ENCODE measurements around the gene NSMCE1. TPM values are rescaled to one million over a fixed set of nuclear protein-coding genes. Genes with fewer than 3 reads are reported as not detected.
A peak's percentile ranks its signal among the peaks of the same experiment; 100 is the strongest.

The NSMCE1 gene
- total and polyA plus RNA-seq, 2 donors (not counting 1 experiment from before 2014, with no cell fraction given) = 48.8 to 142 TPM

- H2AFZ ChIP-seq (ENCODE audit: low read length) = no peak overlapping the region
- no peak overlapping the region for H3K9ac ChIP-seq (ENCODE audit: insufficient read depth, low read length)
These were observed 34.0 kb downstream of the NSMCE1 start for GRCh38 chr16:27234603-27235002.

DNA sequence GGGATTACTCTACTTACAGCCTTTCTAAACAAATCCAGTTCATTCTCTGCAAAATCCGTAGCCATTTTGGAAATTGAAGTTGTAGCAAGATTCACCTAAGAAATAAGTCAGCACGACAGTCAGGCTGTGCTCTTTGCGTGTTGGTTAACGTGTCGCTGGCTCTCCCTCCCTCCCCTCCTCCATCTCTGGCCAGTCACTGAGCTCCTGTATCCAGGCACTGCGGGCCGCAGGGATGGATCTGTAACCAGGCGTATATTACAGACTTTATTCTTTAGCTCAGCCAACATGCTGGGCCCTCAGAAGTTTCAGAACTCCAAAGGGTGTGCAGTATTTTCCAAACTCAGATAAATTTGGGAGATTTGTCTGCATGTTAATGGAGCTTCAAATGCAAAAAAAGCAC lies 34.4 kb downstream of the NSMCE1 start:
- Histone ChIP-seq H3K36me3 (ENCODE audit: control insufficient read depth, insufficient read depth, low read length) (peaks cover 15% of the 10 kb centered on the region), H3K27ac (ENCODE audit: insufficient read depth, low read length) (no peak overlapping the region), H3K4me3 (replicated peaks in 1 of 4; ENCODE audit: control extremely low read depth in 1 of 4, insufficient read depth in 1 of 4, low read depth in 3 of 4, low read length in 4 of 4) (no peak overlapping the region), H3K9me3 (ENCODE audit: control insufficient read depth, insufficient read depth, low read depth, low read length) (no peaks in the 10 kb centered on the region), H3K27me3 (ENCODE audit: control insufficient read depth, insufficient read depth, low read length) (no peaks in the 10 kb centered on the region), H3K4me1 (ENCODE audit: control insufficient read depth, extremely low read depth, insufficient read depth, low read length) (peaks cover 21% of the 10 kb centered on the region), H4K20me1 (ENCODE audit: control insufficient read depth, extremely low read depth, insufficient read depth, low read length) (no peaks in the 10 kb centered on the region), H2AFZ (ENCODE audit: low read length) (no peak overlapping the region), H3K79me2 (ENCODE audit: control insufficient read depth, insufficient read depth, low read length) (no peaks in the 10 kb centered on the region), H3K9ac (ENCODE audit: insufficient read depth, low read length) (no peak overlapping the region), H3K4me2 (ENCODE audit: extremely low read depth, insufficient read depth, low read length) (no peak overlapping the region)
- no peak for DNase-seq (ENCODE audit: low read depth in 2 of 2)
- TF ChIP-seq CTCF (conservative IDR thresholded peaks at IDR 0.05 in 1 of 2, IDR thresholded peaks at IDR 0.05 in 1 of 2; ENCODE audit: low read depth in 1 of 2, low read length in 2 of 2) = no peak
- TF ChIP-seq EZH2 (IDR thresholded peaks at IDR 0.05; ENCODE audit: low read length, missing control alignments) = no peak

More at GRCh38 chr16:27234603-27235002, 34.0 kb downstream of the NSMCE1 start:
- H3K79me2 ChIP-seq (ENCODE audit: control insufficient read depth, insufficient read depth, low read length) = no peaks in the 10 kb centered on the region
- no peak overlapping the region for H3K4me3 ChIP-seq (replicated peaks in 1 of 4; ENCODE audit: control extremely low read depth in 1 of 4, insufficient read depth in 1 of 4, low read depth in 3 of 4, low read length in 4 of 4)
- no peak overlapping the region for H3K4me2 ChIP-seq (ENCODE audit: extremely low read depth, insufficient read depth, low read length)
- TF ChIP-seq EZH2 (IDR thresholded peaks at IDR 0.05; ENCODE audit: low read length, missing control alignments) = no peak
- H3K9me3 ChIP-seq (ENCODE audit: control insufficient read depth, insufficient read depth, low read depth, low read length) = no peaks in the 10 kb centered on the region
- no peaks in the 10 kb centered on the region for H4K20me1 ChIP-seq (ENCODE audit: control insufficient read depth, extremely low read depth, insufficient read depth, low read length)
- peaks cover 21% of the 10 kb centered on the region for H3K4me1 ChIP-seq (ENCODE audit: control insufficient read depth, extremely low read depth, insufficient read depth, low read length)
- peak overlapping the region; percentile 22 for H3K27ac ChIP-seq (ENCODE audit: insufficient read depth, low read length)
- no peaks in the 10 kb centered on the region for H3K27me3 ChIP-seq (ENCODE audit: control insufficient read depth, insufficient read depth, low read length)
- peaks cover 15% of the 10 kb centered on the region for H3K36me3 ChIP-seq (ENCODE audit: control insufficient read depth, insufficient read depth, low read length)
- no peak for DNase-seq (ENCODE audit: low read depth in 2 of 2)

DNA sequence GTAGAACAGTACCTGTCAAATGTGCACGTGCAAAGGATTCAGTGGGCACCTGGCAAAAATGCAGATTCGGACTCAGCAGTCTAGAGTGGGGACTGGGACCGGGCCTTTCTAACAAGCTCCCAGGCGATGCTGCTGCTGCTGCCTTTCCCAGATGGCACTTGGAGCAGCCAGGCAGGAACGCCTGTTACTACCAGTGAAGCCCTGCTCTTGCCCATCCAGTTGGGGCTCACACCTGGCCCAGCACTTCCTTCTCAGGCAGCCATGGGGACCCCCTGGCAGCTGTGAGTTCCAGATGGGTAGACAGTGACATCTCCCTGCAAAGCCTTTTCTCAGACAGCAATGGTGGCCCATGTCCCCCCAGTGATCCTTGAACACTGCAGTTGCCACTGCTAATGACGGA lies 34.8 kb downstream of the NSMCE1 start:
- Histone ChIP-seq H4K20me1 (ENCODE audit: control insufficient read depth, extremely low read depth, insufficient read depth, low read length) (no peaks in the 10 kb centered on the region), H3K4me2 (ENCODE audit: extremely low read depth, insufficient read depth, low read length) (no peak overlapping the region), H3K9me3 (ENCODE audit: control insufficient read depth, insufficient read depth, low read depth, low read length) (no peaks in the 10 kb centered on the region), H3K36me3 (ENCODE audit: control insufficient read depth, insufficient read depth, low read length) (peaks cover 15% of the 10 kb centered on the region), H3K4me3 (replicated peaks in 1 of 4; ENCODE audit: control extremely low read depth in 1 of 4, insufficient read depth in 1 of 4, low read depth in 3 of 4, low read length in 4 of 4) (no peak overlapping the region), H3K27me3 (ENCODE audit: control insufficient read depth, insufficient read depth, low read length) (no peaks in the 10 kb centered on the region), H2AFZ (ENCODE audit: low read length) (no peak overlapping the region), H3K27ac (ENCODE audit: insufficient read depth, low read length) (no peak overlapping the region), H3K4me1 (ENCODE audit: control insufficient read depth, extremely low read depth, insufficient read depth, low read length) (peaks cover 21% of the 10 kb centered on the region), H3K79me2 (ENCODE audit: control insufficient read depth, insufficient read depth, low read length) (no peaks in the 10 kb centered on the region), H3K9ac (ENCODE audit: insufficient read depth, low read length) (no peak overlapping the region)
- no peak for DNase-seq (ENCODE audit: low read depth in 2 of 2)
- TF ChIP-seq EZH2 (IDR thresholded peaks at IDR 0.05; ENCODE audit: low read length, missing control alignments) (no peak), CTCF (conservative IDR thresholded peaks at IDR 0.05 in 1 of 2, IDR thresholded peaks at IDR 0.05 in 1 of 2; ENCODE audit: low read depth in 1 of 2, low read length in 2 of 2) (no peak)

All from fibroblast of lung (primary cell).